Measurements from ENCODE around the gene ORC3. TPM values are rescaled to one million over a fixed set of nuclear protein-coding genes. Genes with fewer than 3 reads are reported as not detected.

ORC3 gene
- total and polyA plus RNA-seq, 10 of the 15 experiments (the other 5 are each of a cell fraction or from before 2014, with no cell fraction given): 27.2 to 76.3 (median 54.6) TPM

DNA sequence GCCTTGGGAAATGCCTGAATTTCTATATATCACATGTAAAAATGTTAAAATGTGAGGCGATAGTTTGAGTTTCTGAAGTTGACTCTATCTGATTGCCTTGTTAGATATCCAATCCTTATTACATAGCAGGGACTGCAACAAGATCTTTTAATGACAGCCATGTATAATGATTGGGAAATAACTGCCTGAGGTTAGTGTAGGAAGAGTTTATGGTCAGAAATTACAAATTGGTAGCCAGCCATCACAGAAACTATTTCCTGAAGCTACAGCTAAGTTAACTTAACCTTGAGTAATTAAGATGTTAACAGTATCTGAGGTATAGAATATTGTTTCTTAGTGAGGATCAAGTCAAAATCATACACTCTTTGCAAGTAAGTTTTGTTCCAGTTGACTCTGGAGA is 71.1 kb downstream of the ORC3 start (continued):
- TF ChIP-seq, protein P1, sequence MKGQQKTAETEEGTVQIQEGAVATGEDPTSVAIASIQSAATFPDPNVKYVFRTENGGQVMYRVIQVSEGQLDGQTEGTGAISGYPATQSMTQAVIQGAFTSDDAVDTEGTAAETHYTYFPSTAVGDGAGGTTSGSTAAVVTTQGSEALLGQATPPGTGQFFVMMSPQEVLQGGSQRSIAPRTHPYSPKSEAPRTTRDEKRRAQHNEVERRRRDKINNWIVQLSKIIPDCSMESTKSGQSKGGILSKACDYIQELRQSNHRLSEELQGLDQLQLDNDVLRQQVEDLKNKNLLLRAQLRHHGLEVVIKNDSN (IDR thresholded peaks at IDR 0.05; ENCODE audit: borderline replicate concordance, extremely low read length, insufficient read depth, low read depth, low read length): no peak
- TF ChIP-seq CBX5 (IDR thresholded peaks at IDR 0.05; ENCODE audit: low read depth): no peak

DNA sequence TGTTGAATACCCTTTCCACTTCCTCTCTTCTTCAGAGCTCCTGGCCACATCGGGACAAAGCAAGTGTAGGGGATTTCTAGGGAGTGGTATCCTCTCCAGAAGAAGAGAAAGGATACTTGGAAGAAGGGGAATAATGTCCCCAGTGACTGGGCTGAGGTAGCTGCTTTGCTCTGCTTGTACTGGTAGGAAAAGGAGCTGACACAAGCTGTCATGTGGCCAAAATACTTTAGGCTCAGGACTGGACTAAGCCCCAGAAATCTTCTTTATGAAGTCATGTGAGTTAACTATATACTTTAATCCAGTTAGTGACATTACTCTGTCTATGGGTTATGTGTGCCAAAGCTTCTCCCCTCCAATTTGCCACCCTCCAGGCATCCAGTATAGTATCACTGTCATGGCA is 71.6 kb downstream of the ORC3 start:
- TF ChIP-seq POLR2A (IDR thresholded peaks at IDR 0.05; ENCODE audit: low read depth, low read length): no peak
- ChIA-PET POLR2A (interaction anchor here (0.5 to 1.0 kb wide), 3 partner anchors 14 to 125 kb away, joined by 3 to 5 read pairs (median 3); no protein-coding TSS in a partner anchor), RAD21 (ENCODE audit: unreplicated experiment) (no interaction called here), CTCF (interaction anchor here (0.6 to 1.5 kb wide), 2 partner anchors 16 to 54 kb away, joined by 3 read pairs; no protein-coding TSS in a partner anchor), SMC1A (ENCODE audit: uncharacterized antibody, unreplicated experiment) (interaction anchor here (0.7 to 2.9 kb wide), 5 partner anchors 13 to 170 kb away, joined by 3 to 10 read pairs (median 4); no protein-coding TSS in a partner anchor)
- intact Hi-C loops (cut with micrococcal nuclease; ENCODE audit: unreplicated experiment) (no loop called here), in situ Hi-C loops (cut with MboI) (no loop called here)
- 100% methylated on average over 1 of the region's 1 CpG for WGBS (ENCODE audit: insufficient coverage, insufficient replicate concordance, low lambda C conversion rate, missing lambda C conversion rate)
- Histone ChIP-seq H3K36me3 (ENCODE audit: control insufficient read depth in 2 of 2, insufficient read depth in 2 of 2, low read length in 1 of 2) (peaks cover 0 to 15% of the 10 kb centered on the region in 2 experiments; a peak in 2 of 4 replicates), H3K9ac (ENCODE audit: control insufficient read depth, insufficient read depth, low read length) (no peak overlapping the region), H2AFZ (ENCODE audit: control insufficient read depth, low read depth, low read length) (no peak overlapping the region), H3K79me2 (ENCODE audit: control insufficient read depth, insufficient read depth, low read length) (no peaks in the 10 kb centered on the region), H3K27me3 (replicated peaks in 1 of 2; ENCODE audit: control insufficient read depth in 2 of 2, insufficient read depth in 2 of 2, low read length in 1 of 2) (no peaks in the 10 kb centered on the region), H3K4me3 (no peak overlapping the region), H3K9me3 (replicated peaks; ENCODE audit: control insufficient read depth, insufficient read depth, low read length) (no peaks in the 10 kb centered on the region), H3K4me2 (ENCODE audit: control insufficient read depth, insufficient read depth) (no peak overlapping the region), H3K4me1 (ENCODE audit: control insufficient read depth, insufficient read depth, low read length) (0 out of 2 replicates have a peak, but pooled peaks cover 5% of the 10 kb centered on the region), H3K27ac (ENCODE audit: control insufficient read depth, insufficient read depth) (no peak overlapping the region), H4K20me1 (ENCODE audit: control insufficient read depth, insufficient read depth) (no peaks in the 10 kb centered on the region)
- no peak for FAIRE-seq
- DNase-seq (ENCODE audit: low read depth, low spot score): no peak
- BruUV-seq (replicated peaks): no TSS peak
- no peak for ATAC-seq

DNA sequence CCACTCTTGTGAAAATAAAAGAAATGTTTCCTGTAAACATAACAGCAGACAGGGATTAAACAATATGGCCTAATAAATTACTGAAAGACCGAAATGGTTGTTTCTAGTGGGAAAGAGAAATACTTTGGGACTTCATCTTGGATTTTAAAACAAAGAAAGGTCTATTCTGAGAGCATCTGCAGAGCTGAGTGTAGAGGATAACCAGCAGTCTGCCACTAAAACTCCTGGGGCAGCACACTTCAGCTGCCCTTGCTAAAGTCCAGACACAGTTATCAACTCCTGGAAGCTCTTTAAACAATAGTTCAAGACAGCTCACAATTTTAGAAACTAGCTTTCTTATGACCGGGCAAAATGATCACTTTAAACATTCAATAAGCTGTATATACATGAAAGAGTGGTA is 73.5 kb downstream of the ORC3 start:
- Histone ChIP-seq H4K20me1 (ENCODE audit: control insufficient read depth, insufficient read depth) (no peaks in the 10 kb centered on the region), H3K79me2 (ENCODE audit: control insufficient read depth, insufficient read depth, low read length) (no peaks in the 10 kb centered on the region), H3K27me3 (replicated peaks in 1 of 2; ENCODE audit: control insufficient read depth in 2 of 2, insufficient read depth in 2 of 2, low read length in 1 of 2) (no peaks in the 10 kb centered on the region), H3K4me2 (ENCODE audit: control insufficient read depth, insufficient read depth) (no peak overlapping the region), H3K4me3 (no peak overlapping the region), H3K36me3 (ENCODE audit: control insufficient read depth in 2 of 2, insufficient read depth in 2 of 2, low read length in 1 of 2) (peaks cover 0 to 12% of the 10 kb centered on the region in 2 experiments; a peak in 2 of 4 replicates), H2AFZ (ENCODE audit: control insufficient read depth, low read depth, low read length) (no peak overlapping the region), H3K4me1 (ENCODE audit: control insufficient read depth, insufficient read depth, low read length) (no peaks in the 10 kb centered on the region), H3K9me3 (replicated peaks; ENCODE audit: control insufficient read depth, insufficient read depth, low read length) (no peaks in the 10 kb centered on the region), H3K9ac (ENCODE audit: control insufficient read depth, insufficient read depth, low read length) (no peak overlapping the region), H3K27ac (ENCODE audit: control insufficient read depth, insufficient read depth) (no peak overlapping the region)
- FAIRE-seq (no peak), DNase-seq (ENCODE audit: low read depth, low spot score) (no peak), ATAC-seq (no peak)
- ChIA-PET RAD21 (ENCODE audit: unreplicated experiment) (no interaction called here), POLR2A (no interaction called here), CTCF (interaction anchor here (0.7 to 1.5 kb wide), 2 partner anchors 9 to 15 kb away, joined by 3 read pairs; no protein-coding TSS in a partner anchor), SMC1A (ENCODE audit: uncharacterized antibody, unreplicated experiment) (interaction anchor here (1.5 to 2.9 kb wide), 4 partner anchors 9 to 22 kb away, joined by 4 to 10 read pairs (median 6); no protein-coding TSS in a partner anchor)
- no TSS peak for BruUV-seq (replicated peaks)
- intact Hi-C loops (cut with micrococcal nuclease; ENCODE audit: unreplicated experiment) (no loop called here), in situ Hi-C loops (cut with MboI) (no loop called here)
- 98% methylated on average over 2 of the region's 2 CpGs for WGBS (ENCODE audit: insufficient coverage, insufficient replicate concordance, low lambda C conversion rate, missing lambda C conversion rate)
- TF ChIP-seq MXI1 (IDR thresholded peaks at IDR 0.05; ENCODE audit: low read depth, low read length) (no peak), ATF7 (IDR thresholded peaks at IDR 0.05; ENCODE audit: low read depth) (no peak), NFIC (IDR thresholded peaks at IDR 0.05; ENCODE audit: low read depth, low read length) (no peak), SRF (IDR thresholded peaks at IDR 0.05; ENCODE audit: low read depth in 2 of 2, low read length in 2 of 2) (no peak)
- TF ChIP-seq, protein P2, sequence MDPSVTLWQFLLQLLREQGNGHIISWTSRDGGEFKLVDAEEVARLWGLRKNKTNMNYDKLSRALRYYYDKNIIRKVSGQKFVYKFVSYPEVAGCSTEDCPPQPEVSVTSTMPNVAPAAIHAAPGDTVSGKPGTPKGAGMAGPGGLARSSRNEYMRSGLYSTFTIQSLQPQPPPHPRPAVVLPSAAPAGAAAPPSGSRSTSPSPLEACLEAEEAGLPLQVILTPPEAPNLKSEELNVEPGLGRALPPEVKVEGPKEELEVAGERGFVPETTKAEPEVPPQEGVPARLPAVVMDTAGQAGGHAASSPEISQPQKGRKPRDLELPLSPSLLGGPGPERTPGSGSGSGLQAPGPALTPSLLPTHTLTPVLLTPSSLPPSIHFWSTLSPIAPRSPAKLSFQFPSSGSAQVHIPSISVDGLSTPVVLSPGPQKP (IDR thresholded peaks at IDR 0.05; ENCODE audit: low read depth, low read length): no peak
- TF ChIP-seq, protein P3, sequence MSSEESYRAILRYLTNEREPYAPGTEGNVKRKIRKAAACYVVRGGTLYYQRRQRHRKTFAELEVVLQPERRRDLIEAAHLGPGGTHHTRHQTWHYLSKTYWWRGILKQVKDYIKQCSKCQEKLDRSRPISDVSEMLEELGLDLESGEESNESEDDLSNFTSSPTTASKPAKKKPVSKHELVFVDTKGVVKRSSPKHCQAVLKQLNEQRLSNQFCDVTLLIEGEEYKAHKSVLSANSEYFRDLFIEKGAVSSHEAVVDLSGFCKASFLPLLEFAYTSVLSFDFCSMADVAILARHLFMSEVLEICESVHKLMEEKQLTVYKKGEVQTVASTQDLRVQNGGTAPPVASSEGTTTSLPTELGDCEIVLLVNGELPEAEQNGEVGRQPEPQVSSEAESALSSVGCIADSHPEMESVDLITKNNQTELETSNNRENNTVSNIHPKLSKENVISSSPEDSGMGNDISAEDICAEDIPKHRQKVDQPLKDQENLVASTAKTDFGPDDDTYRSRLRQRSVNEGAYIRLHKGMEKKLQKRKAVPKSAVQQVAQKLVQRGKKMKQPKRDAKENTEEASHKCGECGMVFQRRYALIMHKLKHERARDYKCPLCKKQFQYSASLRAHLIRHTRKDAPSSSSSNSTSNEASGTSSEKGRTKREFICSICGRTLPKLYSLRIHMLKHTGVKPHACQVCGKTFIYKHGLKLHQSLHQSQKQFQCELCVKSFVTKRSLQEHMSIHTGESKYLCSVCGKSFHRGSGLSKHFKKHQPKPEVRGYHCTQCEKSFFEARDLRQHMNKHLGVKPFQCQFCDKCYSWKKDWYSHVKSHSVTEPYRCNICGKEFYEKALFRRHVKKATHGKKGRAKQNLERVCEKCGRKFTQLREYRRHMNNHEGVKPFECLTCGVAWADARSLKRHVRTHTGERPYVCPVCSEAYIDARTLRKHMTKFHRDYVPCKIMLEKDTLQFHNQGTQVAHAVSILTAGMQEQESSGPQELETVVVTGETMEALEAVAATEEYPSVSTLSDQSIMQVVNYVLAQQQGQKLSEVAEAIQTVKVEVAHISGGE (CRISPR knock-in tag; IDR thresholded peaks at IDR 0.05): no peak
